Right cardiac atrium (tissue), 5 donors: ENCODE data around the gene GOSR2. TPM values are rescaled to one million over a fixed set of nuclear protein-coding genes. Genes with fewer than 3 reads are reported as not detected.
A peak's percentile ranks its signal among the peaks of the same experiment; 100 is the strongest.

Source experiments
- ATAC-seq, 2 donors: fragments of 200-7000 bp; cut with Tn5 transposase; one replicate each; pipeline versions ENCODE4 v1.8.0 to v1.9.1; 2020; ENCODE audit warnings: moderate library complexity in 2 of 2, mild to moderate bottlenecking in 1 of 2
- DNase-seq, 3 donors: peaks; one replicate each; pipeline ENCODE4 v3.0.0-alpha.2; 2020
- H3K27ac ChIP-seq: one replicate; pipeline ENCODE4 v1.5.1; 2013; ENCODE audit warnings: mild to moderate bottlenecking, low read length, control low read depth, moderate library complexity
- H3K27me3 ChIP-seq: one replicate; pipeline ENCODE4 v1.6.1; 2013; ENCODE audit not compliant: control insufficient read depth, insufficient read depth
- H3K4me1 ChIP-seq: one replicate; pipeline ENCODE4 v1.6.1; 2013; ENCODE audit warnings: low read length; ENCODE audit not compliant: control insufficient read depth, insufficient read depth
- H3K4me3 ChIP-seq: one replicate; pipeline ENCODE4 v1.5.1; 2013; ENCODE audit warnings: low read length, control low read depth
- H3K9me3 ChIP-seq: one replicate; pipeline ENCODE4 v1.6.1; 2013; ENCODE audit warnings: low read length; ENCODE audit not compliant: control insufficient read depth
- WGBS: extraction: QIAGEN DNeasy Blood & Tissue Kit; methylation state at CpG from one replicate; pipeline ENCODE4 v1.1.7; 2013; 5-methylcytosine and 5-hydroxymethylcytosine counted together
- intact Hi-C, 4 donors: fragments of 100-400 bp; cut with DNase I; formaldehyde crosslinking; loops; one replicate each; pipeline versions ENCODE4 v1.11.0 to v1.14.0; 2022 to 2023
- polyA plus RNA-seq: library from polyadenylated mRNA; stranded (reverse); fragments of 200-250 nt; gene quantifications from one replicate; pipeline ENCODE4 v1.2.3, GENCODE V29; 2013
- total RNA-seq, 4 donors: library from RNA; stranded (reverse); fragmentation: NEBNext Ultra II Directional; extraction: Animal tissue kit (Norgen Biotek cat#: 25700); gene quantifications; one replicate each; pipeline ENCODE4 v1.2.1, GENCODE V29; 2021
- donor health status: healthy with polysubstance abuse.
- donor health status: DM: no; HTN: yes; CAD: no.
- donor health status: DM: no; HTN: no; CAD: no.
- donor health status: DM: no; HTN: yes; CAD: no; lungs with severe emphysema.
- donor health status: DM: yes; HTN: yes; CAD: no.

Gene GOSR2
- total and polyA plus RNA-seq, 5 donors = 29.1 to 69.8 (median 48.5) TPM

GRCh38 chr17:46894024-46894423, 28.9 kb upstream of the GOSR2 start:
- WGBS = 82% methylated on average over 9 of the region's 9 CpGs
- Histone ChIP-seq H3K9me3 (no peaks in the 10 kb centered on the region), H3K27ac (no peak overlapping the region), H3K27me3 (no peaks in the 10 kb centered on the region), H3K4me3 (no peak overlapping the region), H3K4me1 (no peaks in the 10 kb centered on the region)
- DNase-seq = no peak
- ATAC-seq = no peak
- intact Hi-C loops = no loop called here

GRCh38 chr17:46894476-46895151, 28.3 kb upstream of the GOSR2 start:
- no peak overlapping the region for H3K4me3 ChIP-seq
- no peaks in the 10 kb centered on the region for H3K27me3 ChIP-seq
- no peak overlapping the region for H3K27ac ChIP-seq
- intact Hi-C loops = no loop called here
- ATAC-seq (peak; percentile 81), DNase-seq (peak; percentile 41 to 69 (median 58))
- H3K9me3 ChIP-seq = no peaks in the 10 kb centered on the region
- H3K4me1 ChIP-seq = no peaks in the 10 kb centered on the region
- 30% methylated on average over 29 of the region's 29 CpGs for WGBS

GRCh38 chr17:46895171-46895570, 27.8 kb upstream of the GOSR2 start:
- WGBS = 68% methylated on average over 9 of the region's 9 CpGs
- ATAC-seq (no peak), DNase-seq (peak in 1 of 3 donors; percentile 56)
- Histone ChIP-seq H3K4me1 (no peaks in the 10 kb centered on the region), H3K27me3 (no peaks in the 10 kb centered on the region), H3K27ac (no peak overlapping the region), H3K4me3 (no peak overlapping the region), H3K9me3 (no peaks in the 10 kb centered on the region)
- intact Hi-C loops = no loop called here

GRCh38 chr17:46896991-46897390, 26.0 kb upstream of the GOSR2 start:
- DNase-seq = no peak
- no peak for ATAC-seq
- Histone ChIP-seq H3K9me3 (no peaks in the 10 kb centered on the region), H3K27me3 (no peaks in the 10 kb centered on the region), H3K4me3 (no peak overlapping the region), H3K4me1 (no peaks in the 10 kb centered on the region), H3K27ac (no peak overlapping the region)
- intact Hi-C loops = no loop called here
- 86% methylated on average over 9 of the region's 9 CpGs for WGBS

- Histone ChIP-seq H3K9me3 (no peaks in the 10 kb centered on the region), H3K27ac (no peak overlapping the region), H3K4me1 (no peaks in the 10 kb centered on the region), H3K4me3 (no peak overlapping the region), H3K27me3 (no peaks in the 10 kb centered on the region)
- intact Hi-C loops = no loop called here
- DNase-seq (no peak), ATAC-seq (no peak)
- 69% methylated on average over 2 of the region's 2 CpGs for WGBS
These were observed 24.6 kb upstream of the GOSR2 start for GRCh38 chr17:46898364-46898763.

- DNase-seq (no peak), ATAC-seq (no peak)
- no peaks in the 10 kb centered on the region for H3K4me1 ChIP-seq
- no peak overlapping the region for H3K27ac ChIP-seq
- H3K4me3 ChIP-seq = no peak overlapping the region
- intact Hi-C loops = no loop called here
- H3K9me3 ChIP-seq = no peaks in the 10 kb centered on the region
- WGBS = 95% methylated on average over 5 of the region's 5 CpGs
- H3K27me3 ChIP-seq = no peaks in the 10 kb centered on the region
These were observed 24.1 kb upstream of the GOSR2 start for GRCh38 chr17:46898860-46899259.

GRCh38 chr17:46901291-46901690, 21.7 kb upstream of the GOSR2 start:
- no peaks in the 10 kb centered on the region for H3K9me3 ChIP-seq
- H3K4me3 ChIP-seq = no peak overlapping the region
- no peak for DNase-seq
- intact Hi-C loops = no loop called here
- no peak for ATAC-seq
- no peaks in the 10 kb centered on the region for H3K27me3 ChIP-seq
- H3K27ac ChIP-seq = no peak overlapping the region
- H3K4me1 ChIP-seq = no peaks in the 10 kb centered on the region
- WGBS = 81% methylated on average over 9 of the region's 9 CpGs

- Histone ChIP-seq H3K9me3 (no peaks in the 10 kb centered on the region), H3K4me1 (no peaks in the 10 kb centered on the region), H3K27me3 (no peaks in the 10 kb centered on the region), H3K4me3 (no peak overlapping the region), H3K27ac (no peak overlapping the region)
- DNase-seq (no peak), ATAC-seq (no peak)
- intact Hi-C loops = no loop called here
- 95% methylated on average over 4 of the region's 4 CpGs for WGBS
These were observed 18.9 kb upstream of the GOSR2 start for GRCh38 chr17:46903762-46904672.

GRCh38 chr17:46908068-46908737, 14.8 kb upstream of the GOSR2 start:
- Histone ChIP-seq H3K27ac (no peak overlapping the region), H3K27me3 (no peaks in the 10 kb centered on the region), H3K4me3 (no peak overlapping the region), H3K4me1 (no peaks in the 10 kb centered on the region), H3K9me3 (no peaks in the 10 kb centered on the region)
- 51% methylated on average over 14 of the region's 14 CpGs for WGBS
- no peak for ATAC-seq
- DNase-seq = no peak
- intact Hi-C loops = no loop called here

- no peak overlapping the region for H3K27ac ChIP-seq
- H3K4me1 ChIP-seq = no peaks in the 10 kb centered on the region
- WGBS = 76% methylated on average over 10 of the region's 10 CpGs
- no peaks in the 10 kb centered on the region for H3K27me3 ChIP-seq
- intact Hi-C loops = no loop called here
- H3K9me3 ChIP-seq = no peaks in the 10 kb centered on the region
- no peak for DNase-seq
- ATAC-seq = no peak
- H3K4me3 ChIP-seq = no peak overlapping the region
These were observed 12.6 kb upstream of the GOSR2 start for GRCh38 chr17:46910179-46910927.
